NCI-H1092 (cell line): ENCODE measurements around the gene SLC38A5.
A peak's percentile ranks its signal among the peaks of the same experiment; 100 is the strongest.

Experiments used
- DNase-seq: peaks from one replicate; lab custom pipeline; 2025; lab: John Stamatoyannopoulos, UW

The SLC38A5 gene

GRCh38 chrX:48491809-48492208 lies 21.7 kb upstream of the SLC38A5 start:
- DNase-seq, result no peak

DNA sequence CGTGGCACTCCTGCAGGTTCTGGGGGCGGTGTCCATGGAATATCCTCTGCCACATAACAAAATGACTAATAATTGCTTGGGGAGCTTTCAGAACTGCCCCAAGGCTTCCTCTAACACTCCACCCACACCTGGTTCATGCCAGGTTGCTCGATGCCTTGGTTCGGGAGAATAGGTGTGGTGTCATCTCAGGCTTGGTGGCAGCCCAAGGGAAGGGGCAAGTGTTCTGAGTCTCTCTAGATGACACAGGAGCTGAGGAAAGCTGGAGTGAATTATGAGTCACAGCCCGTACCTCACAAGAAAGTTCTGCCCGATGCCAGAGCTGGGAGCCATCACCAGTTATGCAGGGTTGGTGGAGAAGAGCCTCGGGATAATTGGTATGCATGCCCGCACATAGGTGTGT lies 20.6 kb upstream of the SLC38A5 start:
- no peak for DNase-seq

DNA sequence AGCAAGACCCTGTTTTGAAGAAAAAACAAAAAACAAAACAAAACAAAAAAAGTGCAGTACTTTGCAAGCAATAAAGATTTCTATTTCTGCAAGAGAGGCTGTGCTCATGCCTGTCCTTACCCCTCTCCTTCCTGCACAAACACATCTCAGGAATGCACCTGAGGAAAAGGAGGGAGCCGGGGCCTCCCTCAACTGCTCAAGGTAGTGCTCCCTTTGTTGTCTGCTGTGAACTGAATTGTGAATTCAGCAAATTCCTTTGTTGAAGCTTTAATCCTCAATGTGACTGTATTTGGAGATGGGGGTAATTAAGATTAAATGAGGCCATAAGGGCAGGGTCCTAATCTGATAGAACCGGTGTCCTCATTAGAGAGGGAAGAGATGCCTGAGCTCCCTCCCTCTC lies 19.8 kb upstream of the SLC38A5 start:
- no peak for DNase-seq

- no peak for DNase-seq
Observed at GRCh38 chrX:48489296-48489695, 19.2 kb upstream of the SLC38A5 start.

DNA sequence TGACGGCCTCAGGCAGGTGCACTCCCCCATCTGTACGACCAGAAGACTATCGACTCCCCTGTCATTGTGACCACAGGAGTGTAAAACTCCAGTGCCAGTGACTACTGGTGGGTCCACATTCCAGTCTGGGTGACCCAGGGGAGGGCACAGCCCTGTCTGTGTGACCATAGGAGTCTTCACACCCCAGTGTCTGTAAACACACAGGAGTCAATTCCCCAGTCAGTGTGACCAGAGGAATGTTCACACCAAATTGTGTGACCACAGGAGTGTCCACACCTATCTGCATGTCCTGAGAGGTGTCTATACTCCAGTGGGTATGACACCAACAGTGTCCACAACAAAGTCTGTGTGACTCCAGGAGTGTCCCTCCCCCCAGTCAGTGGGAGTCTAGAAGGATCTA lies 18.0 kb upstream of the SLC38A5 start:
- no peak for DNase-seq

GRCh38 chrX:48487362-48487798 lies 17.3 kb upstream of the SLC38A5 start:
- DNase-seq, result no peak

DNA sequence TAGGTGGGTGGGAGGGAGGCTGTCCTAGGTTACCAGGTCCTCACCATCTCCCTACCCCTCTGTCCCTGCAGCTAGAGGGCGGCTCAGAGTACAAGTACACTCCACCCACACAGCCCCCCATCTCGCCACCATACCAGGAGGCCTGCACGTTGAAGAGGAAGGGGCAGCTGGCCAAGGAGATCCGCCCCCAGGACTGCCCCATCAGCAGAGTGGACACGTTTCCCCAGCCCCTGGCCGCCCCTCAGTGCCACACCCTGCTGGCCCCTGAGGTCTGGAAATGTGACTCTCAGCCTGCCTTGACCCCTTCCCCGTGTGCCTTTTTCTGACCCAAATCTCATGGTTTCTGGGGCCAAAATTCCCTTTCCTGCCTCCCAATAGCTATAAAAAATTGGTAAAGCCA lies 12.5 kb upstream of the SLC38A5 start:
- DNase-seq, result no peak

DNA sequence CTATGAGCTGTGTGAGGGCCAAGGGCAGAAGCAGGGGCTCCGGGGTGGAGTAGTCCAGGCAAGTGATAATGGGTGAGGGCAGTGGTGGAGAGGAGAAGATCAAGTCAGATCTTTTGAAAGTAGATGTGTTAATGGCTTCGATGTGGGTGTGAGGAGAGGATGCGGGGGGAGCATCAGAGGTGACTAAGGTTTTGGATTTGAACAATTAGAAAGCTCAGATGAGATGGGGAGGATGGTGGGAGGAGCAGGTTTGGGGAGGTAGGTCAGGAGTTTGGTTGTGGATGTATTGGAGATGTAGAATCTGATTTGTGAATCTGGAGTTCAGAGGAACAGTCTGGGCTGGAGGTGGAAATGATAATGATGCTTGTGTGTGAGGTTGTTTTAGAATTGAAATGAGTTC lies 10.5 kb upstream of the SLC38A5 start:
- DNase-seq, result no peak

DNA sequence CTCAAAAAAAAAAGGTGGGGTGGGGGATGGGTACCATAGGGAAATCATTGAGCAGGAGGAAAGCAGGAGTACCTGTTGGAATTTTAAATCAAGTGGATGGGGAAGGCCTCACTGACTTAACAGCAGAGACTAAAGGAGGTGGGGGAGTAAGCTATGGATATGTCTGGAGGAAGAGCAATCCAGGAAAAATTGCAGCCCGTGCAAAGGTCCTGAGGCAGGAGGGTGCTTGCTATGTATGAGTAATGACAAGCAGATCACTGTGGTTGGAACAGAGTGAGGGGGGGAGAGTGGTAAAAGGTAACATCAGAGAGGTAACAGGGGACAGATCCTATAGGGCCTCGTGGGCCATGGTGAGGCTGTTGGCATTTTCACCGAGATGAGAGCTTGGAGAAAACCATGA lies 10.1 kb upstream of the SLC38A5 start:
- DNase-seq, result no peak

- DNase-seq, result no peak
Observed at GRCh38 chrX:48478806-48479205, 8.7 kb upstream of the SLC38A5 start.

GRCh38 chrX:48477960-48478755 lies 8.1 kb upstream of the SLC38A5 start:
- no peak for DNase-seq

- DNase-seq, result no peak
Observed at GRCh38 chrX:48476919-48477318, 6.9 kb upstream of the SLC38A5 start.

DNA sequence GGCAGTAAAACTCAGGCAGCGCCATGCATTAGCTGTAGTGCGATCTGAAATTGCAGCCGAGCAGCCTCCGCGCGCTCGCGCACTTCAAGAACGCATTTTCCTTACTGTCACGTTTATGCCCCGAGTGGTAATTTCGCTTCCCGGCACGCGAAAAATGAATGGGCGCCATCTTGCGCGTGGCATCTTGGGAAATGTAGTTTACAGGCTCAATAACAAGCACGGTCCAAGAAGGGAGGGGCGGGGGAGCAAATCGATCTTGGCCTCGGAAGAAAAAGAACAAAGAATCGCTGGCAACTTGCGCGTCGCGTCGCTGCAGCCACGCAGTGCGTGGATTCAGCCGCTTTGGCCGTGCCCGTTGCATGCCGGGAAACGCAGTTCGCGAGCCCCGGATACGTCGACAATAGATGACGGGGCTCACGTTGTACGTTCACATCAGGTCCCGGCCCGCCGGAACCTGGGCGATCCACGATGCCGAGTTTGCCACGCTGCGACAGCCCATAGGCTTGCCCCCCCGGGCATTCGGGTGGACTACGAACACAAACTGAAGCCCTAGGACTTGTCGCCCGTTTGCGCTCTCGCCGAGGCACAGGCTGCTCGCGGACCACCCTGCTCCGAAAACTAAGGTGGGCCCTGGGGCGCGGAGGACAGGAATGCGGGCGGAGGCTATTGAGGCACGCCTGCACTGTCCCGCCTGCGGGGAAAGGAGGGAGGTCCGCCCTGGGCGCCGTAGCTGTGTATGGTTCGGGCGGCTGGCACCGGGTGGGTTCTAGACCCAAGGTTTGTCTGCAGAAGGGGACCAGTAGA lies 5.9 kb upstream of the SLC38A5 start, which contains the start of gene FTSJ1:
TSS of gene FTSJ1 (plus strand) at position 426 of the 804 bp plus-strand sequence. CDS start 1,849 bp downstream, outside the sequence.
- peak; percentile 83 for DNase-seq

DNA sequence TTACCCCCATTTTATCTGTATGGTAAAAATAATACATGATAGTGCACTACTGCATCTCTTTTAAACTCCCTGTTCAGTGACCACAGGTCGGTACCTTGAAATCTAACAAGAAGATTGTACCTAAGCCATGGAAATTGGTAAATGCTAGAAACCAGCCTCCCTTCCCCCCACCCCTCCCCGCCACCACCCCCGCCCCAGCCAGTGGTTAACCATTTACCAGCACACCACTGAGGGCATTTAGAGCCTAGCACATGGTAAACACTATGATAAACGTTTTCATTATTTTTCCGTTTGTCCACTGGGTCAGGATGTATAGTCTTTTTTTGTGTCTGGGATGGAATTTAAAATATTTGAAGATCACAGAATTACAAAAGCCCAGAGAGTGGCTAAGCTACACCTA lies 5.2 kb upstream of the SLC38A5 start:
- no peak for DNase-seq

DNA sequence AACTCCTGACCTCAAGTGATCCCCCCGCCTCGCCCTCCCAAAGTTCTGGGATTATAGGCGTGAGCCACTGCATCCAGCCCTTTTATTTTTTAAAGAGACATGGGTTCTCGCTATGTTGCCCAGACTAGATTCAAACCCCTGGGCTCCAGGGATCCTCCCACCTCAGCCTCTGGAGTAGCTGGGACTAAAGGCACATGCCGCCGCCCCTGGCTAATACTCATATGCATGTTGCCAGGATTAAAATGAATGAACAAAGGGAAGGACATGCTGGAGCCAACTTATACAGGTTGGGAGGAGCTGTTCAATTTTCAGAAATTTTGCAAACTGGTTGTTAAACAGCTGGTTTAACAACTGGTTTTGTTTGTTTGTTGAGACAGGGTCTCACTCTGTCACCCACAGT lies 4.5 kb upstream of the SLC38A5 start:
- no peak for DNase-seq

DNA sequence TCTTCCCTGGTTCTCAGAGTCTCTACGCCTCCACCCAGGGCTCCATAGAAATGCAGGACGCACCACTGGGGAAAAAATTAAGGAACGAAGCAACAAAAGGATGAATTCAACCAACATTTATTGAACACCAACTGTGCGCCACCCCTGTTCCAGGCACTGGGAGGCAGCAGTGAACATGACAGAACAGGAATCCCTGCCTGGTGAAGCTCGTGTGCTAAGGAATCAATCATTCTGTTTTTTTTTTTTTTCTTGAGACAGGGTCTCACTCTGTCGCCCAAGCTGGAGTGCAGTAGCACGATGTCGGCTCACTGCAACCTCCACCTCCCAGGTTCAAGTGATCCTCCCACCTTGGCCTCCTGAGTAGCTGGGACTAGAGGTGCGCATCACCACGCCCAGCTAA lies 4.1 kb upstream of the SLC38A5 start:
- DNase-seq, result no peak

DNA sequence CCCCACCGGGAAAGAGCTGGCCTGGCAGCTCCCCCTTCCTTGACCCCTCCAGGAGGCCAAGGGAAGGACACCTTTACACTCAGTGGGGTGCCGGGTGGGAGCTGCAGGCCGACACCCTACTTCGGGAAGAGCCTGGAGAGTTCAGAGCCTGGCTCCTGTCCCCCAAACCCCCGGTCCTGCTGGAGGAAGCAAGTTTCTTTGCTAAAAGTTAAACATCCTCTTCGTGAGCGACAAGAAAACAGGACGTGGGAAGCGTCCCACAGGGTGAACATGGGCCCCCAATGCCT lies 3.6 kb upstream of the SLC38A5 start:
- no peak for DNase-seq

- DNase-seq, result no peak
Observed at GRCh38 chrX:48472851-48473703, 3.0 kb upstream of the SLC38A5 start.

- no peak for DNase-seq
Observed at GRCh38 chrX:48472225-48472624, 2.2 kb upstream of the SLC38A5 start.

DNA sequence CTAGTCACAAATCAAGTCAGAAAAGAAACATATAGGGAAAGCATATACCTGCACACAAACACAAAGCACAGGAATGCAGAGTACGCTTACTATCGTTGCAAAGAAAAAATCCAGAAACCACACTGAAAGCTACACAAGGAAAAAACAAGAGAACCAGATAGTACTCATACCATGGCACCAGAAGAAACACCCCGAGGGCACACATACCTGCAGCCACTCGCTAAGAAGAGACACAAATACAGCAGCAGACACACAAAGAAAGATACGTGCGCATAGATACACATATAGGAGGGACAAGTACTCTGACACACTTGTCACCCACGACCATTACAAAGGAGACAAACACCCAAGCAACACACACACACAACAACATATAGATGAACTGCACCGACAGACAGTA lies 1.4 kb upstream of the SLC38A5 start:
- DNase-seq, result no peak

- DNase-seq, result no peak
Observed at GRCh38 chrX:48470833-48471118, 716 bp upstream of the SLC38A5 start.
